ENCODE measurements around the gene LRP1-AS. TPM values are rescaled to one million over a fixed set of nuclear protein-coding genes. Genes with fewer than 3 reads are reported as not detected.

The LRP1-AS gene
- total RNA-seq, 1 experiment from 2014 or later = not detected

DNA sequence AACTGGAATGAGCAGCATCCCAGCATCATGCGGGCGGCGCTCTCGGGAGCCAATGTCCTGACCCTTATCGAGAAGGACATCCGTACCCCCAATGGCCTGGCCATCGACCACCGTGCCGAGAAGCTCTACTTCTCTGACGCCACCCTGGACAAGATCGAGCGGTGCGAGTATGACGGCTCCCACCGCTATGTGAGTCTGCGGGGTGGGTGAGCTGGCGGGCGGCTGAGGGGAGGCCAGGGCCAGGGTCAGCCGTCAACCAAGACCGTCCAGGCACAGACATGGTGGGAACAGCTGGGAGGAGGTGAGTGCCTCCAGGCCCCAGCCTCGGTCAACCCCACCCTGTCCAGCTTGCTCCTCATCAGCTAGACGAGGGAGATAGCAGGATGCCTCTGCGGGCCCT is 43.4 kb upstream of the LRP1-AS start:
- Histone ChIP-seq H3K4me2 (ENCODE audit: low read length) (no peak overlapping the region), H3K9me2 (ENCODE audit: insufficient read depth) (no peaks in the 10 kb centered on the region), H3K4me1 (ENCODE audit: control insufficient read depth in 1 of 2, insufficient read depth in 2 of 2, low read length in 2 of 2) (no peaks in the 10 kb centered on the region), H4K20me1 (ENCODE audit: insufficient read depth) (no peaks in the 10 kb centered on the region), H3K4me3 (replicated peaks in 1 of 2; ENCODE audit: low read depth in 1 of 2, low read length in 2 of 2) (no peak overlapping the region), H3K36me3 (ENCODE audit: control insufficient read depth in 1 of 2, insufficient read depth in 2 of 2, low read length in 2 of 2) (peaks cover 0 to 3% of the 10 kb centered on the region in 2 experiments; a peak in 1 of 4 replicates), H3K27me3 (ENCODE audit: insufficient read depth, low read length) (no peaks in the 10 kb centered on the region), H3K79me2 (ENCODE audit: insufficient read depth, low read length) (no peaks in the 10 kb centered on the region), H3K9me3 (ENCODE audit: control insufficient read depth in 1 of 2, insufficient read depth in 1 of 2, low read depth in 1 of 2, low read length in 2 of 2) (no peaks in the 10 kb centered on the region), H3K9ac (ENCODE audit: low read length) (no peak overlapping the region), H3K27ac (ENCODE audit: low read depth, low read length) (no peak overlapping the region), H2AFZ (ENCODE audit: low read depth, low read length, poor library complexity, severe bottlenecking) (no peak overlapping the region)
- ATAC-seq (no peak), DNase-seq (ENCODE audit: low read depth, low spot score) (no peak)
- no TSS peak for BruUV-seq (replicated peaks)
- ChIA-PET RAD21 (ENCODE audit: low non-redundant PET in 1 of 2, low total read pairs in 2 of 2, uncharacterized antibody in 2 of 2, unreplicated experiment in 2 of 2) (no interaction called here), POLR2A (no interaction called here), CTCF (no interaction called here)
- intact Hi-C loops (cut with micrococcal nuclease) = no loop called here
- no peak for TF ChIP-seq EZH2phosphoT487 (IDR thresholded peaks at IDR 0.05; ENCODE audit: borderline replicate concordance)
- no peak for TF ChIP-seq SP1 (IDR thresholded peaks at IDR 0.05; ENCODE audit: low read depth)
- TF ChIP-seq CBX3 (IDR thresholded peaks at IDR 0.05; ENCODE audit: low read depth) = no peak
- TF ChIP-seq EZH2 (IDR thresholded peaks at IDR 0.05) = no peak
- no peak for TF ChIP-seq RAD21 (IDR thresholded peaks at IDR 0.05; ENCODE audit: low read depth)
- no peak for TF ChIP-seq ELF1 (IDR thresholded peaks at IDR 0.05; ENCODE audit: borderline replicate concordance, low read depth)
- TF ChIP-seq, protein P1, sequence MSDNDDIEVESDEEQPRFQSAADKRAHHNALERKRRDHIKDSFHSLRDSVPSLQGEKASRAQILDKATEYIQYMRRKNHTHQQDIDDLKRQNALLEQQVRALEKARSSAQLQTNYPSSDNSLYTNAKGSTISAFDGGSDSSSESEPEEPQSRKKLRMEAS (IDR thresholded peaks at IDR 0.05) = no peak
- TF ChIP-seq TCF7L2 (IDR thresholded peaks at IDR 0.05; ENCODE audit: borderline replicate concordance, extremely low read depth, insufficient read depth, insufficient read length) = no peak
- TF ChIP-seq YY1 (IDR thresholded peaks at IDR 0.05; ENCODE audit: extremely low read depth, insufficient replicate concordance, low read depth, low read length) = no peak
- no peak for TF ChIP-seq FOSL1 (IDR thresholded peaks at IDR 0.05; ENCODE audit: low read depth)
- TF ChIP-seq EGR1 (IDR thresholded peaks at IDR 0.05; ENCODE audit: low read depth) = no peak
- TF ChIP-seq CEBPB (IDR thresholded peaks at IDR 0.05; ENCODE audit: low read depth) = no peak
- no peak for TF ChIP-seq ZNF274 (IDR thresholded peaks at IDR 0.05; ENCODE audit: low read depth, low read length)
- TF ChIP-seq POLR2A (IDR thresholded peaks at IDR 0.05; ENCODE audit: borderline replicate concordance, extremely low read depth, insufficient read depth, insufficient read length) = no peak
- no peak for TF ChIP-seq JUND (IDR thresholded peaks at IDR 0.05)
- TF ChIP-seq, protein P2, sequence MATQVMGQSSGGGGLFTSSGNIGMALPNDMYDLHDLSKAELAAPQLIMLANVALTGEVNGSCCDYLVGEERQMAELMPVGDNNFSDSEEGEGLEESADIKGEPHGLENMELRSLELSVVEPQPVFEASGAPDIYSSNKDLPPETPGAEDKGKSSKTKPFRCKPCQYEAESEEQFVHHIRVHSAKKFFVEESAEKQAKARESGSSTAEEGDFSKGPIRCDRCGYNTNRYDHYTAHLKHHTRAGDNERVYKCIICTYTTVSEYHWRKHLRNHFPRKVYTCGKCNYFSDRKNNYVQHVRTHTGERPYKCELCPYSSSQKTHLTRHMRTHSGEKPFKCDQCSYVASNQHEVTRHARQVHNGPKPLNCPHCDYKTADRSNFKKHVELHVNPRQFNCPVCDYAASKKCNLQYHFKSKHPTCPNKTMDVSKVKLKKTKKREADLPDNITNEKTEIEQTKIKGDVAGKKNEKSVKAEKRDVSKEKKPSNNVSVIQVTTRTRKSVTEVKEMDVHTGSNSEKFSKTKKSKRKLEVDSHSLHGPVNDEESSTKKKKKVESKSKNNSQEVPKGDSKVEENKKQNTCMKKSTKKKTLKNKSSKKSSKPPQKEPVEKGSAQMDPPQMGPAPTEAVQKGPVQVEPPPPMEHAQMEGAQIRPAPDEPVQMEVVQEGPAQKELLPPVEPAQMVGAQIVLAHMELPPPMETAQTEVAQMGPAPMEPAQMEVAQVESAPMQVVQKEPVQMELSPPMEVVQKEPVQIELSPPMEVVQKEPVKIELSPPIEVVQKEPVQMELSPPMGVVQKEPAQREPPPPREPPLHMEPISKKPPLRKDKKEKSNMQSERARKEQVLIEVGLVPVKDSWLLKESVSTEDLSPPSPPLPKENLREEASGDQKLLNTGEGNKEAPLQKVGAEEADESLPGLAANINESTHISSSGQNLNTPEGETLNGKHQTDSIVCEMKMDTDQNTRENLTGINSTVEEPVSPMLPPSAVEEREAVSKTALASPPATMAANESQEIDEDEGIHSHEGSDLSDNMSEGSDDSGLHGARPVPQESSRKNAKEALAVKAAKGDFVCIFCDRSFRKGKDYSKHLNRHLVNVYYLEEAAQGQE (IDR thresholded peaks at IDR 0.05; ENCODE audit: low read depth) = no peak
- no peak for TF ChIP-seq ZFX (IDR thresholded peaks at IDR 0.05)
- TF ChIP-seq SRF (IDR thresholded peaks at IDR 0.05; ENCODE audit: low read depth) = no peak

Data from HCT116 (cell line).